Cardiac atrium fibroblast (primary cell): ENCODE results near the gene LRRC74A. TPM values are rescaled to one million over a fixed set of nuclear protein-coding genes. Genes with fewer than 3 reads are reported as not detected.

Experiments
- total RNA-seq: library from RNA; depleted of rRNA; stranded (reverse); fragments of >200 nt; gene quantifications from 2 replicates; pipeline ENCODE4 v1.2.3, GENCODE V29; 2015

Gene LRRC74A
- total RNA-seq: not detected in 2 replicates

GRCh38 chr14:76826122-76826521, at the start of gene LRRC74A:
TSS of gene LRRC74A (plus strand) at chr14:76826408. CDS start at chr14:76826698, 290 bp downstream.

DNA sequence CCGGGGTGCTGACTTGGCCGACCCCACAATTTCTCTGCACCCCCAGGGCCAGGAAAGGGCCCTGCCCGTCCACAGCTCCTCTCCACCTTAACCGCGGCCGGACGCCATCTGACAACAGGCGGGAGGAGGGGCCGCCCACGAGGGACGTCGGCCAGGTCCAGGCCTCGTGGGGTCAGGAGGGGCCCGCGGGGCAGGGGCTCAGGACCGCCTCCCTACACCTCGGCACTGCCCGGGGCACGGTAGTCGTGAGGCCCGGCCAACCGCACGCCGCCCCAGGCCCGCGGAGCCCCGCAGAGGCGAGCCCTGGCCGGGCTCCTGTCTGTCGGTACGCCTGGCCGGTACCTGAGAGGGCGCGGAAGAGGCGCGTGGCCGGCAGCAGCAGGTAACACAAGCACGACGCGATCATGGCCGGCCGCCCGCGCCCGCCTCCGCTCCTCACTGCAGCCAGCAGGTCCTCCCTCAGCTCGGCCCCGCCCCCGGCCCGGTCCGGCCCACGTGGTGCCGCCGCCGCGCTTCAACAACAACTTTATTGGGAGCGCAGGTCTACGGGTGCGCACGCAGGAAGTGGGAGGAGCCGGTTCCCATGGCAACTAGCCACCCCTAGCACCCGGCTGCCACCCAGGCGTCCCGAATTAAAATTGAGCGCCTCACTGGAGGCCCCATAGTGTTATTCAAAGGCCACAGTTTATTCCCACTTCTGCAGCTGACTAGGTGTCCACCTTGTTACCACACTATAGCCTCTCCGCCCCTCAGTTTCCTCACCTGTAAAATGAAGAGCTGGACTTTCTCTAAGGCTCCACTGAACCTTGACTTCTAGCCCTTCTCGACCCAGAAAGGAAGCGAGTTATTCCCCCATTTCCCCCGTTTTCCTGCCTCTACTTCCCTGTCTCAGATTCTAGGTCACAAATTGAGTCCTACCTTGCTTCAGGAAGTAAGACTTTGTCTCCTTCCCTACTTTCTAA, 13.5 kb upstream of the LRRC74A start, which contains the start of gene ANGEL1:
Gene ANGEL1, minus strand, starts transcription at position 461 of the 962 bp plus-strand sequence. Its CDS starts 55 bp downstream, at position 406.

Other genes starting within 250 kb of the LRRC74A start
- gene VASH1, start 64.9 kb upstream of the LRRC74A start, total RNA-seq: 15.2 and 17.3 TPM in 2 replicates
- gene ANGEL1, start 13.5 kb upstream of the LRRC74A start, total RNA-seq: 10.7 and 13.3 TPM in 2 replicates
- 39.9 and 43.0 TPM in 2 replicates for gene IRF2BPL, start 202.3 kb downstream of the LRRC74A start, total RNA-seq